ENCODE data around the gene MRC2. TPM values are rescaled to one million over a fixed set of nuclear protein-coding genes. Genes with fewer than 3 reads are reported as not detected.
A peak's percentile ranks its signal among the peaks of the same experiment; 100 is the strongest.

MRC2 gene
- polyA plus RNA-seq, 2 of the 4 experiments (the other 2 are of a cell fraction), result 20.2 to 57.3 TPM

DNA sequence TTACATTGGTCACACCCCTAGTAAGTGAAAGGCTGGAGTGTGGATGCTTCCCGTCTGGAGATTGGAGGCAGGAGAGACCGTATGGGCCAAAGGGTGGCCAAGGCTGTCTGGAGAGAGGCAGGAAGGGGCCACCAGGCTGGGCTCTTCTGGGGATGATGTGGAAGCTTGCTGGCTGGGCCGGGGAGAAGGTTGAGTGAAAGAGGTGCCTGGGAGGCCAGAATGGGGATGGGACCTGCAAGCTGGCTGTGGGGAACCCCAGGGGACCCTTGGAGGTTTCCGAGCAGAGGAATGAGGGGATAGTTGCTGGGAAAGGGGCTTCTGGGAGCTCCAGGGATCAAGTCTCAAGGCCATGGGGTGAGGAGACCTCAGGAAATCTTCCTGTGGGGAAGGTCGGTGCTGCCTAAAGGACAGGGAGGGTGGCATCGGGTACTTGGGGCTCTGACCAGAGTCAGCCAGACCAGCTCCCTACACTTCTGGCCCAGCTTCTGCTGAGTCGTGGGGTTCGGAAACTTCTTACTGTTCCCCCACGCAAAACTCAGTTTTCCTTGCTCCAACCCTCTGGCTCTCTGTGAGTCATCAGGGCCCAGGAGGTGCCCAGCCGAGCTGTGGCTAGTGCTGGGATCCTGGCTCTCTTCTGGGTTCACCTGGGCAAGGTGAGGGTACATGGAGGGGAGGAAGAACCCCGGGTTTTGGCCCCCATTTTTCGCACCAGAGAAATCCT, 3.1 kb downstream of the MRC2 start (continued):
- TF ChIP-seq RARB (CRISPR knock-in tag; IDR thresholded peaks at IDR 0.05) (no peak), HOXB13 (CRISPR knock-in tag; IDR thresholded peaks at IDR 0.05; ENCODE audit: low read depth) (no peak), EHF (CRISPR knock-in tag; IDR thresholded peaks at IDR 0.05) (no peak)
- TF ChIP-seq, protein P1, sequence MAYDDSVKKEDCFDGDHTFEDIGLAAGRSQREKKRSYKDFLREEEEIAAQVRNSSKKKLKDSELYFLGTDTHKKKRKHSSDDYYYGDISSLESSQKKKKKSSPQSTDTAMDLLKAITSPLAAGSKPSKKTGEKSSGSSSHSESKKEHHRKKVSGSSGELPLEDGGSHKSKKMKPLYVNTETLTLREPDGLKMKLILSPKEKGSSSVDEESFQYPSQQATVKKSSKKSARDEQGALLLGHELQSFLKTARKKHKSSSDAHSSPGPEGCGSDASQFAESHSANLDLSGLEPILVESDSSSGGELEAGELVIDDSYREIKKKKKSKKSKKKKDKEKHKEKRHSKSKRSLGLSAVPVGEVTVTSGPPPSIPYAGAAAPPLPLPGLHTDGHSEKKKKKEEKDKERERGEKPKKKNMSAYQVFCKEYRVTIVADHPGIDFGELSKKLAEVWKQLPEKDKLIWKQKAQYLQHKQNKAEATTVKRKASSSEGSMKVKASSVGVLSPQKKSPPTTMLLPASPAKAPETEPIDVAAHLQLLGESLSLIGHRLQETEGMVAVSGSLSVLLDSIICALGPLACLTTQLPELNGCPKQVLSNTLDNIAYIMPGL (CRISPR knock-in tag; IDR thresholded peaks at IDR 0.05; ENCODE audit: borderline replicate concordance), result no peak

DNA sequence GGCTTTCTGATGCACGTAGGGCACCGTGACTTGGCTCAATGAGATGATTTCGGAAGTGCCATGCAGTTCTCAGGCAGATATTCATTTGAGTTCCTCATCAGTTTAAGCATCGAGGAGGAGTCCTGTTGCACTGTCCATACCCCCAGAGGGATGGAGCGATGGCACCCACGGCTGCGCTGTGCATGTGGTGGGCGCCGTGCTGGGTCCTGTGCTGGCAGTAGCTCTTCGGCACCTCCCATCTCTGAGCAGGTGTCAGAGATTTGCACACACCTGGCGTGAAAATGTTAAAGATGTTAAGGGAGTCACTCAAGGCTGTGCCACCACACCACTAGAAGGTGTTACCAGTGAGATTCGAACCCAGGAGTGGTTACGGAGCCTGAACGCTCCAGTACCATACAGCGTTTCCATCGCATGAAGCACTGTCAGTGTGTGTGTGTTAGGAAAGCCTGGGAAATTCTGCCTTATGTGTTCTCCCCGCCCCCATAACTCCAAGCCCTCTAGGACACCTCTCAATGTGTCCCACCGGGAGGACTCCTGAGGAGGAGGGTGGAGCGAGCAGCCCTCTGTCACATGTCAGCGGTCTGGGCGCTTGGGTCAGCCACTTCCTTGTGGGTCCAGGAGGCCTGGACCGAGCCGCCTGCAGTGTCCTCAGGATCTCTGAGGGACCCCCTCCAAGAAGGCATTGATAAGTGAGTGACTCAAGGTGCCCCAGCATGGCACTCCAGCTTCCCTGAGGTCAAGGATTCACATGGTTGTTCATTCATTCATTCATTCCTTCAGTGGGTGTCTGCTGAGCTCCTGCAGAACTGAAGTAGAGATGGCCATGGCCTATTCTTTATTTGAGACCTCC, 3.8 kb downstream of the MRC2 start:
- POLR2A ChIA-PET, result no interaction called here
- CTCF ChIA-PET, result interaction anchor here (1.1 kb wide), 2 partner anchors 11 to 79 kb away, joined by 3 to 6 read pairs; no protein-coding TSS in a partner anchor
- Histone ChIP-seq H3K4me1 (peaks cover 35% of the 10 kb centered on the region), H3K4me3 (no peak overlapping the region), H3K4me2 (peak overlapping the region; percentile 95; the same call in 1 of the 3 replicates), H3K9me3 (no peaks in the 10 kb centered on the region), H3K27ac (peak overlapping the region in 1 of 2 experiments; percentile 69; a peak in 1 of 6 replicates)
- TF ChIP-seq RFX5 (IDR thresholded peaks at IDR 0.05), result no peak
- no peak for TF ChIP-seq SREBF2 (IDR thresholded peaks at IDR 0.05)
- no peak for TF ChIP-seq NR3C1 (IDR thresholded peaks at IDR 0.05)
- TF ChIP-seq, protein P2, sequence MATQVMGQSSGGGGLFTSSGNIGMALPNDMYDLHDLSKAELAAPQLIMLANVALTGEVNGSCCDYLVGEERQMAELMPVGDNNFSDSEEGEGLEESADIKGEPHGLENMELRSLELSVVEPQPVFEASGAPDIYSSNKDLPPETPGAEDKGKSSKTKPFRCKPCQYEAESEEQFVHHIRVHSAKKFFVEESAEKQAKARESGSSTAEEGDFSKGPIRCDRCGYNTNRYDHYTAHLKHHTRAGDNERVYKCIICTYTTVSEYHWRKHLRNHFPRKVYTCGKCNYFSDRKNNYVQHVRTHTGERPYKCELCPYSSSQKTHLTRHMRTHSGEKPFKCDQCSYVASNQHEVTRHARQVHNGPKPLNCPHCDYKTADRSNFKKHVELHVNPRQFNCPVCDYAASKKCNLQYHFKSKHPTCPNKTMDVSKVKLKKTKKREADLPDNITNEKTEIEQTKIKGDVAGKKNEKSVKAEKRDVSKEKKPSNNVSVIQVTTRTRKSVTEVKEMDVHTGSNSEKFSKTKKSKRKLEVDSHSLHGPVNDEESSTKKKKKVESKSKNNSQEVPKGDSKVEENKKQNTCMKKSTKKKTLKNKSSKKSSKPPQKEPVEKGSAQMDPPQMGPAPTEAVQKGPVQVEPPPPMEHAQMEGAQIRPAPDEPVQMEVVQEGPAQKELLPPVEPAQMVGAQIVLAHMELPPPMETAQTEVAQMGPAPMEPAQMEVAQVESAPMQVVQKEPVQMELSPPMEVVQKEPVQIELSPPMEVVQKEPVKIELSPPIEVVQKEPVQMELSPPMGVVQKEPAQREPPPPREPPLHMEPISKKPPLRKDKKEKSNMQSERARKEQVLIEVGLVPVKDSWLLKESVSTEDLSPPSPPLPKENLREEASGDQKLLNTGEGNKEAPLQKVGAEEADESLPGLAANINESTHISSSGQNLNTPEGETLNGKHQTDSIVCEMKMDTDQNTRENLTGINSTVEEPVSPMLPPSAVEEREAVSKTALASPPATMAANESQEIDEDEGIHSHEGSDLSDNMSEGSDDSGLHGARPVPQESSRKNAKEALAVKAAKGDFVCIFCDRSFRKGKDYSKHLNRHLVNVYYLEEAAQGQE (IDR thresholded peaks at IDR 0.05), result no peak
- TF ChIP-seq, protein P3, sequence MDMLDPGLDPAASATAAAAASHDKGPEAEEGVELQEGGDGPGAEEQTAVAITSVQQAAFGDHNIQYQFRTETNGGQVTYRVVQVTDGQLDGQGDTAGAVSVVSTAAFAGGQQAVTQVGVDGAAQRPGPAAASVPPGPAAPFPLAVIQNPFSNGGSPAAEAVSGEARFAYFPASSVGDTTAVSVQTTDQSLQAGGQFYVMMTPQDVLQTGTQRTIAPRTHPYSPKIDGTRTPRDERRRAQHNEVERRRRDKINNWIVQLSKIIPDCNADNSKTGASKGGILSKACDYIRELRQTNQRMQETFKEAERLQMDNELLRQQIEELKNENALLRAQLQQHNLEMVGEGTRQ (IDR thresholded peaks at IDR 0.05), result no peak
- no peak for TF ChIP-seq ZNF302 (CRISPR knock-in tag; IDR thresholded peaks at IDR 0.05)
- TF ChIP-seq TFCP2L1 (CRISPR knock-in tag; IDR thresholded peaks at IDR 0.05), result no peak
- no peak for TF ChIP-seq CBX2 (IDR thresholded peaks at IDR 0.05; ENCODE audit: borderline replicate concordance, low read depth)
- no peak for TF ChIP-seq NFE2L2 (conservative IDR thresholded peaks at IDR 0.05; ENCODE audit: low read length)
- TF ChIP-seq, protein P4, sequence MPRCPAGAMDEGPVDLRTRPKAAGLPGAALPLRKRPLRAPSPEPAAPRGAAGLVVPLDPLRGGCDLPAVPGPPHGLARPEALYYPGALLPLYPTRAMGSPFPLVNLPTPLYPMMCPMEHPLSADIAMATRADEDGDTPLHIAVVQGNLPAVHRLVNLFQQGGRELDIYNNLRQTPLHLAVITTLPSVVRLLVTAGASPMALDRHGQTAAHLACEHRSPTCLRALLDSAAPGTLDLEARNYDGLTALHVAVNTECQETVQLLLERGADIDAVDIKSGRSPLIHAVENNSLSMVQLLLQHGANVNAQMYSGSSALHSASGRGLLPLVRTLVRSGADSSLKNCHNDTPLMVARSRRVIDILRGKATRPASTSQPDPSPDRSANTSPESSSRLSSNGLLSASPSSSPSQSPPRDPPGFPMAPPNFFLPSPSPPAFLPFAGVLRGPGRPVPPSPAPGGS (IDR thresholded peaks at IDR 0.05), result no peak
- TF ChIP-seq KDM1A (IDR thresholded peaks at IDR 0.05; ENCODE audit: low read depth), result no peak
- TF ChIP-seq CHD4 (IDR thresholded peaks at IDR 0.05; ENCODE audit: borderline replicate concordance), result no peak
- TF ChIP-seq PHF8 (IDR thresholded peaks at IDR 0.05; ENCODE audit: borderline replicate concordance, low read depth), result no peak
- no peak for TF ChIP-seq ZC3H11A (IDR thresholded peaks at IDR 0.05)
- no peak for TF ChIP-seq RAD21 (conservative IDR thresholded peaks at IDR 0.05 in 1 of 2, IDR thresholded peaks at IDR 0.05 in 1 of 2)
- no peak for TF ChIP-seq HEYL (CRISPR knock-in tag; IDR thresholded peaks at IDR 0.05)
- TF ChIP-seq, protein P5, sequence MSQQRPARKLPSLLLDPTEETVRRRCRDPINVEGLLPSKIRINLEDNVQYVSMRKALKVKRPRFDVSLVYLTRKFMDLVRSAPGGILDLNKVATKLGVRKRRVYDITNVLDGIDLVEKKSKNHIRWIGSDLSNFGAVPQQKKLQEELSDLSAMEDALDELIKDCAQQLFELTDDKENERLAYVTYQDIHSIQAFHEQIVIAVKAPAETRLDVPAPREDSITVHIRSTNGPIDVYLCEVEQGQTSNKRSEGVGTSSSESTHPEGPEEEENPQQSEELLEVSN (IDR thresholded peaks at IDR 0.05; ENCODE audit: borderline replicate concordance, low read depth), result no peak
- TF ChIP-seq CHD2 (IDR thresholded peaks at IDR 0.05; ENCODE audit: low read length, partially characterized antibody), result no peak
- TF ChIP-seq, protein P6, sequence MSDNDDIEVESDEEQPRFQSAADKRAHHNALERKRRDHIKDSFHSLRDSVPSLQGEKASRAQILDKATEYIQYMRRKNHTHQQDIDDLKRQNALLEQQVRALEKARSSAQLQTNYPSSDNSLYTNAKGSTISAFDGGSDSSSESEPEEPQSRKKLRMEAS (IDR thresholded peaks at IDR 0.05), result no peak
- no peak for TF ChIP-seq BHLHE40 (IDR thresholded peaks at IDR 0.05; ENCODE audit: low read depth, low read length)
- ATAC-seq, result no peak
- no peak for FAIRE-seq
- no peak for DNase-seq (ENCODE audit: low read depth in 1 of 2, low spot score in 1 of 2)
- WGBS (ENCODE audit: missing lambda C conversion rate), result 91% methylated on average over 18 of the region's 23 CpGs

All from A549 (cell line).